ENCODE results near the gene PXDN.
A peak's percentile ranks its signal among the peaks of the same experiment; 100 is the strongest.
"Not testable (repeated sequence)": the region's sequence is repeated elsewhere in the genome, so short reads cannot be mapped to it uniquely, and the experiment has no call there.

Gene PXDN

DNA sequence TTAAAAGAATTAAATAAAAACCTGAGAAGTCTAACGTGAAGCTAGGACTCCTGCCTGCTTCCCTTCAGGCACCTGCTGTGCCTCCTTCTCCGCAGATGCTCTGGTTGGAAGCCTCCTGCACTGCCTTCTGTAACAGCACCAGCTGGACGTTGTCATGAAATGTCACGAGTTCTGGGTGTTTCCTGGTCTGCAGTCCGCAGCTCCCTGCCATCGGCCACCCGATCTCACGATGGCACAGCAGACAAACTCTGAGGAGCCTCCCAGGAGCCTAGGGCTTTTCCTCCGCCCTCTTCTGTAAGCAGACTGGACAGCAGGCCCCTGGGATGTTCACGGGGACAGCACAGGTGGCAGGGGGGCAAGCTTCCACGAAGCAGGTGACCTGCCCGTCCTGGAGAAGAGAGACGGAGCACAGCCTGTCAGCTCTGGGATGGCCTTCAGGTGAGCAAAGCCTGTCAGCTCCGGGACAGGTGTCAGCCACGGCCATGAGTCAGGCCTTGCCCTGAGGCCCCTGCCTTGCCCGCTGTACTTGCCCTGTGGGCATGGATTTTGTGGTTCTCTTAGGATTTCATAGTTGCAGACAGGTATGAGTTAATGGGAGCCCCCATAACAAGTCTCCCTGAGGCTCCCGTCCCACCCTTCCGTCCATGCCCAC lies 110.3 kb downstream of the PXDN start:
- no peak for DNase-seq (ENCODE audit: low read depth in 2 of 2)

DNA sequence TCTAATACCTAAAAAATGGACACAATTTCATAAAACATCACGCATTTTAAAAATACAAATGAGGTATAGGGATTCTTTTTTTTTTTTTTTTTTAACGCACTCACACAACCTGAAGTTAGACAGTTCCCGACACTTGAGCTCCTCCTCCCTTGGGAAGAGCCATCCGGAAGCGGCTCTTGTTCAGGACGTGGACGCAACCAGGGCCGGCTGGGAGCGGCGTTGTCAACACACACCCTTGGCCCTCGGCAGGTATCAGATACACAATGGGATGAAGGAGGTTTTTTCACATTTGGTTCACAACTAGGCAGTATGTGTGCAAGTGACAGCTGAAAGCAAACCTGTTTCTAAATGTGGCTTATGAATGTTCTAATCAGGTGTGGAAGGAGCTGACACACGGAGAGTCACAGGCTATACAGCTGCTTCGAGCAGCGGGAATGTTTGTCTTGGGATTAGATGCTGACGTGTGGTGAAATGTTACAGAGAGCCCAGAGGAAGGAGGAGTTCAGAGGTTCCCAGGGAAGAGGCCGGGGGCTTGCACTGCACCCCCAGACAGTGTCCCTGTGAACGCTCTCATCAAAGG lies 111.1 kb downstream of the PXDN start:
- no peak for DNase-seq (ENCODE audit: low read depth in 2 of 2)

DNA sequence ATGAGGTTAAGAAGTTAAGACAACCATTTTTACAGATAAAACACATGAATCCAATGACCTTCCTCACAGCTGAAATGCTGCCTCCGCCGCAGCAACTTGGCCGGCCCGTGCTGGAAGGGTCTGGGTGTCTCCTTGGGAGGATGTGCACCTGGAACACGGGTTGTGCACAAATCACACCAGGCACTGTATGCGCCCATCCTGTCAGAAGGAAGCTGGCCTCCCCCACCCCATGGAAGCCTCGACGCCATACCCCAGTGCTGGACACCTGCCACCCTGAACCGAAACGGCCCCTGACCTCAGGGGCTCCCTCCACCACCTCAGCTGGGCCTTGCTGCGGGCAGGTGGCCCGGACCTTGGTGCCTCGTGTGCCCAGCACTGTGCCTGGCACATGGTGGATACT lies 111.8 kb downstream of the PXDN start:
- DNase-seq (ENCODE audit: low read depth in 2 of 2) = no peak

DNA sequence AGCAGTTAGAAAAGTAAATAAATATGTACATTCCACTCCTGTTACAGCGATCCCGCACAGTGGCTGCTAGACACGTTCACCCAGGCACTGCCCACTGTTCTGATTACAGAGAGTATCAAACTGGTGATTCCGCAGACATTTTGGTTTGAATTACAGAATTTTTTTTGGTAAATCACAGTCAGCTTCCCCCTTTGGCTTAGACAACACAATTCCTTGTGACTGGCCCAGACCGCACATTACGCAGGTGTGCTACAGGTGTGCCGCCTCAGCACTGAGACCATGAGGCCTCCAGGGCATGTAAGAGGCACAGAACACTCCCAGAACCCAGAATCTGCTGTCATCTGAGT lies 112.3 kb downstream of the PXDN start:
- no peak for DNase-seq (ENCODE audit: low read depth in 2 of 2)

DNA sequence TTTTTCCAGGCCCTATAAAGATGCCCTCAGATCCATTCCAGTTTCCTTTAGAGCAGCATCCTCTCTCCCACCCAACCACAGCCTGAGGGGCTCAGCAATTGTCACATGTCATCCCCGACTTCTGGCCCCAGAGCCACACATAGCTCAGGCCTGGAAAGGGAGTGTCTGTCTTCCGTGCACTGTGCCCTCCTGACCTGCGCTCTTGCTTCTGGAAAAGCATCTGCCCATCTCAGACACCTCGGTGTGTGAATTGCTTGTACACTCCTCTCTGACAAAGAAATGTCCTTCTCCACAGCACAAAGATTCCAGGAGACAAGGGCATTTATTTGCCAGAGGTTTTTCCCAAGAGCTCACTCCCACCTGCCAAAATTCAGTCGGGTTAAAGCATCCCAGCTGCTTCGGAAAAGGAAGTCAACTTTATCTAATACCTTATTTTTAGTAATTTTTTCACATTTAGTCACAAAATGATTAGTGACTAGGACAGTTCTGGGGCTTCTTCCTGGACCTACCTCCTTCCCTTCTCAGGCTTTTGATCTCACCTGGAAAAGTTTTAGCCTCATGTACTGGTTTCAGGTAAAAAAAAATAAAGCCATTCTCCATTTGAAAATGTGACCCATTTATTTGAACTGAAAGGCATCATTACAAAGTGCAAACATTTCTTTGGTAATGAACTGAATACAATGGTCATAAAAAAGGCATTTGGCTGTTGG lies 112.9 kb downstream of the PXDN start:
- DNase-seq (ENCODE audit: low read depth in 2 of 2) = no peak

DNA sequence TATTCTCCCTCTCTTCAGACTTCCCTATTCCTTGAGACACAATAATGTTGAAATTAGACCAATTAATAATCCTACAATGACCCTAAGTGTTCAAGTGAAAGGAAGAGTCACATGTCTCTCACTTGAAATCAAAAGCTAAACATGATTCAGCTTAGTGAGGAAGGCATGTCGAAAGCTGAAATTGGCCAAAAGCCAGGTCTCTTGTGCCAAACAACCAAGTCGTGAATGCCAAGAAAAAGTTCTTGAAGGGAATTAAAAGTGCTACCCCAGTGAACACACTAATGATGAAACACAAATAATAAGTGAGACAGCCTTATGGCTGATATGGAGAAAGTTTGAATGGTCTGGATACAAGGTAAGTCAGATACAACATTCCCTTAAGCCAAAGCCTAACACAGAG lies 115.4 kb downstream of the PXDN start:
- DNase-seq (ENCODE audit: low read depth in 2 of 2) = no peak

DNA sequence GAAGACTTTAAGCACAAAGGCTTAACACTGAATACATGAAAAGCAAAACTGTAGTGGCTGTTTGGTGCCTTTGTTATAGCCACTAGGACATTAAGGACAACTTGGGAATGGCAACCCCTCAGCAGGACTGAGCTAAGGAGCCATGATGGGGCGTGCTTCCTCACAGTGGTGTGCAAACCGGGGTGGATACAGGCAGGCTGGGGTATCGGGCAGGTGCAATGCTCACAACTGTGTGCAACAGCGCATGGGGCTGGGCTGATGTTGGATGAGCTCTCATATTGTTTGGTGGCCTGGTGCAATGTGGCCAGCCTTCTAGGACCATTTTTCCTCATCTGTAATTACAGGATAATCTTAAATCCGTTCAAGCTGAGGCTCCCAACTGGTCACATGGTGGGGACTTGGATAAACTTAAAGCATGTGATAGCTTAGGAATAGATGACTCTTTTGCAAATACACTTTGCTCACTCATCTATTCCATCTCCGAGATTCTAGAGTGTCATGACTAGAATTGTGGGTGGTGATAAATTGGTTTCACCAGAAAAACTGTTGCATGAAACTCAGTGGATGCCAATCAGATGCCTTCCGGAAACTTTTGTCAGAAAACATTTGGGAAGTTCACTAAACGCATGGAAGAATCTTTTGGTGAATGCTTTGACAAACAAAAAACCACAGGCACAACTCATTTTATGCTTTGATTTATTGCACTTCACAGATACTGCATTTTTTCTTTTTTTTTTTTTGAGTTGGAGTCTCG lies 116.5 kb downstream of the PXDN start:
- DNase-seq (ENCODE audit: low read depth in 2 of 2) = no peak

DNA sequence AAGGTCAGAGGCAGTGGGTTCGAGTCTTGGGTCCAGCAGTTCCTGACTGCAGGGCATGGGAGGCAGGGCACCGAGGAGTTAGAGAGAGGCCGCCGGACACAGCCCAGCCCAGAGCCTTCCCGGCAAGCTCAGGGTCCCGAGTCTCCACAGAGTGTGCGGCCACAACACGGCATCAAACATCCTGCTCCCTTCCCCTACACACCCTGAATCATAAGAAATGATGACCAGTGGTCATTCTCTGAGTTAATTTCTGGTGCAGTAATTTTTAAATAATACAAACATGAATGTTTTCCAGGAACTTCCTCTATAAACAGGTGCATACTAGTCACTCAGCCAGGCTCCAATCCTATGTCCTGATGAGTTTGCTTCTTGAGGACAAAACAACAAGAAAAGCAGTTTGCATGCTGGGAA lies 118.0 kb downstream of the PXDN start:
- DNase-seq (ENCODE audit: low read depth in 2 of 2) = no peak

DNA sequence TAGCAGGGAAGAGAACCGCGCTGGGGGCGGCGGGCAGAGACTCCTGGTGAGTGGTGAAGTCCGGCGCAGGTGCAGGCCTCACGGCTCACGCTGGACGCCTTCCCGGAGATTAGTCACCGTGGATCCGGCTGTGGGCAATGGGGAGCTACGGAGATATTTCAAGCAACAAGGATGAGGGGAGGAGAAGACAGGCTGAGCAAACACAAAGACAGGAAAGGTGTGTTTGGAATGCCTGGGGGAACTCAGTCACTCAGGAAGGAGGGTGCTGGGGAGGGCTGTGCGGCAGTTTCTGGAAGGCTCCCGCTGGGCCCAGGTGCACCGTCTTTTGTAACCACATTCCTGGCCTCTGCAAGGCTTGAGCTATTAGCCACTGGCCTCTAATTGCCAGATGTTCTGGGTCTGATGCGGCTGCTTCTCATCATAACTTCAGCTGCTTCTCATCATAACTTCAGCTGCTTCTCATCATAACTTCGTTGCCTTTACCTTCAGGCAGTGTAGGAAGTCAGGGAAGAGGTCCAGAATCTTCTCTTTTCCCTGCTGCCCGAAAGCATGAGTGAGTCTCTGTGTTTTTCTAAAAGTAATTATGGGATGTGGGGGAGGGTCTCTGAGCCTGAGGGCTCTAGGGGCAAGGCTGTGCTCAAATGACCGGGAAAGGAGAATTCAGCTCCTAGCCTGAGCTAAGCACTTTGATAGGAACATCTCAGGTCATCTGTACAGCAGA lies 118.9 kb downstream of the PXDN start:
- DNase-seq (ENCODE audit: low read depth in 2 of 2) = peak; percentile 71 to 77

DNA sequence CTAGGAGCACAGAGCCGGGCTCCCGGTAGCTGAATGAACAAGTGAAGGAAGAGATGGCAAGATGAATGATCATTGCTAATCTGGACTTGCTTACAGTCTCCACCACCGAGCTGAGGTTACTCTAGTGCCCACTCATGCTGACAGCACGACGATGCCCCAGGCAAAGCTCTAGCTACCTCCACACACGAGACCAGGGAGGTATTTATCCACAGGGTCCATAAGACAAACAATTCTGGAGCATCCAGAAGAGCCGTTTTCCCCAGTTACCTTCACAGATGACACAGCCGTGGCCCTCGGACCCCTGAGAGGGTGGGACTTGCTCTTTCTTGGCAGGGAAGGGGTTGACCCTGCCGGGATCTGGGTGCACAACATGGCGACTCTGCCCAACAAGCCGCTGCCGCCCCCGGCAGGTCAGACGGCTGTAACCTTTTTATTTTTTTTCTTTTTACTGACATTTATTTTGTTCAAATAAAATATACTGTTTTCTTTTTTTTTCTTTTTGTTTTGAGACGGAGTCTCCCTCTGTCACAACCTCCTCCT lies 120.3 kb downstream of the PXDN start:
- DNase-seq (ENCODE audit: low read depth in 2 of 2) = no peak

DNA sequence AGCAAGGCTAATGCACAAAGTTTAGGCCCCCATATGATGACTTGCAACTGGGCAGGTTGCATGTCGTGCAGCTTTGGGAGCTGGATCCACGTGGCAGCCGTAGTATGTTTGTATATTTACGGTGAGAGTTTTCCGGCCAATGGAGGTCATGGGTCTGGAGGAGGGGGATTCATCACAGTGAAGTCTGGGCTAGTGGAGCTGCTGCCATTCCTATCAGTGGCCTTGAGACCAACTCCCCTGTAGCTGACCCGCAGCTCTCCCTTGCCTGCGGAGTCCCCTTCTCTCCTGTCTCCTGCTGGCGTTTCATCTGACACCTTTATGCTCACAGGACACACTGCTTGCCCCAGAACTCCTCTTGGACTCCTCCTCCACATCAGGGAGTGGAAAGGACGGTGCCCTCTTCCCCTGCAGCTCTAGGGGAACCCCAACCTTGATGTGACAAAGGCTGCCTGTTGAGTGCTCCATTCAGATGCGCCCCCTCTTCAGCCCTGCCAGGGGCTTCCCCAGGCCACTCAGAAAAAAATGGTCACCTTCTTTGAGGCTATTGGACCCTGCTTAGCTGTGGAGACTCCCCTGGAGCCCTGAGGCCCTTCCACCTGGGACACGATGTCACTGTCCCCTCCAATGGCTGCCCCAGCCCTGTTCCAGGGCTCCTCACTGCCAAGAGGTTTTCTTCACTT lies 121.7 kb downstream of the PXDN start:
- DNase-seq (ENCODE audit: low read depth in 2 of 2) = no peak

DNA sequence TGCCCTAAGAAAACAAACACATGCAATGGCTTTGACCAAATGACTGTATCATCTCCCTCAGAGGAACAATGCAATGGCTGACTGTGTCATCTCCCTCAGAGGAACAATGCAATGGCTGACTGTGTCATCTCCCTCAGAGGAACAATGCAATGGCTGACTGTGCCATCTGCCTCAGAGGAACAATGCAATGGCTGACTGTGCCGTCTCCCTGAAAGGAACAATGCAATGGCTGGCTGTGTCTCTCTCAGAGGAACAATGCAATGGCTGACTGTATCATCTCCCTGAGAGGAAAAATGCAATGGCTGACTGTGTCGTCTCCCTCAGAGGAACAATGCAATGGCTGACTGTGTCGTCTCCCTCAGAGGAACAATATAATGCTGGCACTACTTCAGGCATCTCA lies 122.3 kb downstream of the PXDN start:
- DNase-seq (ENCODE audit: low read depth in 2 of 2) = not testable (repeated sequence)

DNA sequence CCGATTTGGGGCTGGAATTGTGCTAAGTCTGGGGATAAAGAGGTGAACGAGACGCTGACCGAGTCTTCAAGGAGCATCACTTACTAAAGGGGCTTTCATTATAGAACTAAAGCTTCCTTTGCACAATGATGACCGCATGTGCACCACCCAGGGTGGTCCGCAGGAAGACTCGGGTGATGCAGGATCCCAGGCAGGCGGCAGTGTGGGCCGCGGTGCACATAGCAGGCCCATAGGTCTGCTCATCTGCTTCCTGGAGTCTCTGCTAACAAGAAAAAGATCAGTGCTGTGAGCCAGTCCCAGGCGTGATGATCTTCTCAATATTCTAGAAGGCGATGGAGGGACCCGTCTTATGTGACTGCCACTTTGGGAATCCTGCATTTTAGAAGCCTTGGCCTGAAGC lies 122.8 kb downstream of the PXDN start:
- DNase-seq (ENCODE audit: low read depth in 2 of 2) = no peak

DNA sequence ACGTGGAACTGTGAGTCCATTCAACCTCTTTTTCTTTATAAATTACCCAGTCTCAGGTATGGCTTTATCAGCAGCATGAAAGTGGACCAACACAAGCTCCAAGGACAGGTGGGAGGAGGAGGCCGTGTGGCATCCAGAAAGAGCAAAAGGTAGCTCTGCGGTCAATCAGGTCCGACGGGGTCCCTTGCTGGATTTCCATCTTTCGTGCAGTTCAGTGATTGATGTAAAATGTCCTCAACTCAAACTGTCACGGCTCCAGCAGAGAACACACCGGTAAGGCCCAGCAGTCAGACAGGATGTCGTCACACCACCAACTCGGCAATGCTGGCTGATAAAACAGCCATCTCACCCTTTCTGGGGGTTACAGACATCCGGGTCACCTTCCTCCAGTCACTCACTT lies 123.3 kb downstream of the PXDN start:
- DNase-seq (ENCODE audit: low read depth in 2 of 2) = no peak

DNA sequence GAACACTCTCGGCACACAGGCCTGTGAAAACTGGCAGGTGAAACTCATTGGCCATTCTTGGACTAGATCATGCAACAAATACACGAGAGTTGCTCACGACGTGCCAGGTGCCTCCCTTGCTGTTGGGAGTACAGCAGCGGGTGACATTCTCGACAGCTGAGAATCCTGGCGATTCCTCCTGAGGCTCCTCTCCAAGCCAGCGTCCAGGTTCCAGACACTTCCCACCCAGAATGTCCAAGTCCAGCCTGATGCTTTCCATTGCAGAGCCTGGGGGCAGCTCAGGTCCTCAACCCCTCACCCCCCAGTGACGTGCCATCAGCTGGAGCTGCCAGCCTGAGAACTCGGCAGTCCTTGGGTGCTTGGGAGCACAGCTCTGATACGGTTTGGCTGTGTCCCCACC lies 124.2 kb downstream of the PXDN start:
- no peak for DNase-seq (ENCODE audit: low read depth in 2 of 2)

DNA sequence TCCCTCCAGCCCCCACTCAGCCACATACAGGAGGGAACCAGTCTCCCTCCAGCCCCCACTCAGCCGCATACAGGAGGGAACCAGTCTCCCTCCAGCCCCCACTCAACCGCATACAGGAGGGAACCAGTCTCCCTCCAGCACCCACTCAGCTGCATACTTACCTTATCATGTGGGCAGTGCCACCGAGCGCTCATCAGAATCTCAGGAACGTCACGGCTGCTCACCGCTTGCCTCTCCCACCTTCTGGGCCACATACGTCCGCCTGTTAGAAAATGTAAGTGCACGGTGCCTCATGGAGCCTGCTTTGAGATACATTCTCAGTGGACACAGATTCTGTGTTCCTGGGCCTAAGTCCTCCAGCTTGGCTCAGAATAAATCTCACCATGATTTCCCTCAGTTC lies 124.8 kb downstream of the PXDN start:
- no peak for DNase-seq (ENCODE audit: low read depth in 2 of 2)

DNA sequence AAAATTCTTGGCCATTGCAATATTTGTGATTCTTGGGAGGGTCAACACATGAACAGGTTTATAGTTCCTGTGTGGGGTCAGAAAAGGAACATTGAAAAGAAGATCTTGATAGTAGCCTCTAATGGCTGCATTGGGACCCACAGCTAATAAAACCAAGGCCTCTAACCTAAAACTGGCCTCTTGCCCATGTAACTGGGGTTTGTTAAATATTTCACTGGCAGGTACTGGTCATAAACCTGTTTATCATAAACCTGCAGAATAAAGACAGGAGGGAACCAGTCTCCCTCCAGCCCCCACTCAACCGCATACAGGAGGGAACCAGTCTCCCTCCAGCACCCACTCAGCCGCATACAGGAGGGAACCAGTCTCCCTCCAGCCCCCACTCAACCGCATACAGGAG lies 125.3 kb downstream of the PXDN start:
- DNase-seq (ENCODE audit: low read depth in 2 of 2) = no peak

DNA sequence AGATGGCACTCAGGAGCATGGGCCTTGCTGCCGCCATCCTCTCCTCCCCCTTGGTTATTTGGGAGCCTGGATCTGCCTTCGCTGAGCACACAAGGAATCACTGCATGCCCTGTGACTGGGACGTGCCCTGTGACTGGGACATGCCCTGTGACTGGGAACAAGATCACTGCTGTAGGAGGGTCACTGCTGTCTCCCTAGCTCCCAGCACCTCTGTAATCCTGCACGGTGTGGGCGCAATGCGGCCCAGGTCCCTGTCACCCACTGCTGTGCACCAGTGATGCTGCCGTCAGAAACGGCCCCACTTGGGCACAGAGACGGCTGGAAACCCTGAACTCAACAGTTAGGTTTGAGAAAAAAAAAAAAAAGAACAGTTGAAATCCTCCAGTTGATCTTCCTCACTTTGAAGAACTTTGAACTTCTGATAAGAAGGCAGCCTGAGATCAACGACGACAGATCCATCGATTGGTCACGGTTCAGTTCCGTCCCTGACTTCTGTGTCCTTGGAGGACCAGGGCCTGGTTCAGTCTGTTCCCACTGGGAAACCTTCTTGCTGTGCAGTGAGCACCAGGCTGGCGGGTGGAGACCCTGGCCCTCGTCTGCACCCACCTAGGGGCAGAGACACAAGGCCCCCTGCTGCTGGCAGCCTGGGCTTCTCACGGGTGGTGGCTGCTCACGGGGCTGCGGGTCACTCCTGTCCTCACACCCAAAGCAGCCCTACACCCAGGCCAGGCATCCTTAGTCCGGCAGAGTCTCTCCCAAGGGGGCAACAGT lies 125.9 kb downstream of the PXDN start:
- no peak for DNase-seq (ENCODE audit: low read depth in 2 of 2)

DNA sequence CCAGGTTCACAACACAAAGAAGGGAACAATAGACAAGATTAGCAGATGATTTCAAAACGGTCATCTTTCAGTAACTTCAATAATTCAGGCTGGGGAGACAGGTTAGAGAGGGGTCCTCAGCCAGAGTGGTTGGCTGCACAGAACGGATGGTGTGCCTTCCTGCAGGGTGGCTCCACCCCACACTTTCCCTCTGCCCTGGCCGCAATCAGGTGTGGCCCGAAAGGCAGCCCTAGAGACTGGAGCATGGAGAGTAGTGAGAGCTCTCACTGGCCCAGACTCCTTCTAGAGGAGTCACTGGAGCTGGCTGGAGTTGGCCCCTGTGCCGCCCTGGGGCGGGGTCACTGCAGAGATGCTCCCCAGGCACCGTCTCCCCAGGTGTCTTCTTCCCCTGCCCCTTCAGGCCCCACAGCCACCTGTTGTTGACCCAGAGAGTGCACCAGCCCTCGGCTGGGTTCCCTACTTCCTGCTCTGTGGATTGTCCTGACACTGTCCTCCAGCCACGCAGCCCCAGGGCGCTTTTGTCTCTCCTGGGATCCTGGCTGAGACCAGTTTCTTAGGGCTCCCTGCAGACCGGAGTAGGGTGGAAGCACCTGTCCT lies 126.8 kb downstream of the PXDN start:
- DNase-seq (ENCODE audit: low read depth in 2 of 2) = no peak

DNA sequence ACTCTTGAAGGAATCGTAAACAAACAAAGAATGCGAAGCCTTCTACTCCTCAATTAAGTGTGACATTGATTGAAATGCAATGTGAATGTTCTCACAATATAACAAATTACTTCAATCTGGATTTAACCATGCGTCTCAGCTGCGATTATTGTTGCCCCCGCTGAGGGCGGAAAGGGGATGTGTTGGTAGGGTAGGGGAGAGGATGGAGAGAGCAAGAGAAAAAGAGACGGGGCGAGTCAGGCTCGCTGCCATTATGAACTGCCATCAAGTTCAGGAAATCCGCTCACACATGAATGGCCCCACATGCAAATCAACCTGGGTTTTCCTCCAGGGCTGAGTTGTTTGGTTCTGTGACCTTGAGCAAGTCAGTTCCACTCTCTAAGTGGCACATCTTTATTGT lies 129.8 kb downstream of the PXDN start:
- DNase-seq (ENCODE audit: low read depth in 2 of 2) = no peak

All from fibroblast of skin of left biceps (primary cell).